ENCODE results near the gene ADAP1. TPM values are rescaled to one million over a fixed set of nuclear protein-coding genes. Genes with fewer than 3 reads are reported as not detected.

The ADAP1 gene
- total RNA-seq, 4 donors from 2014 or later, result 84.9 to 360 (median 169) TPM

DNA sequence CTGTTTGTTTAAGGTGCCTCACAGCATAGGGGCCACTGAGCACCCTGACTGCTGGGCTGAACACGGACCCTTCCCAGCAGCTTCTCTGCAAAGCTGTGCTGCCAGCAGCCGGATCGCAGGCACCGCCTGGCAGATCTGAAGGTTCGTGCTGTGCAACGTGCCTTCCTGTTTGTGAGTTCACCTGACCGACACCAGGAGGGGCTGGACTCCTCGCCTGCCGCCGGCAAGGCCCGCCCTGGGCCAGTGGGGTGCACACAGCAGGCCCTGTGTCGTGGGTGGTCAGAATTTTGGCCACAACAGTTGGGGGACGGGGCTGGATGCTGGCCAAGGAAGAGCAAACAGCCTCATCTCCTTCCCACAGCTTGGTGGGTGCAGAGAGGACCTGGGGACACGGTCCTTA is 41.1 kb upstream of the ADAP1 start:
- no peak for TF ChIP-seq POLR2A (IDR thresholded peaks at IDR 0.05)
- no peak for TF ChIP-seq POLR2AphosphoS5 (IDR thresholded peaks at IDR 0.05)
- no peak for TF ChIP-seq EP300 (IDR thresholded peaks at IDR 0.05; ENCODE audit: low read depth)
- TF ChIP-seq, protein P1, sequence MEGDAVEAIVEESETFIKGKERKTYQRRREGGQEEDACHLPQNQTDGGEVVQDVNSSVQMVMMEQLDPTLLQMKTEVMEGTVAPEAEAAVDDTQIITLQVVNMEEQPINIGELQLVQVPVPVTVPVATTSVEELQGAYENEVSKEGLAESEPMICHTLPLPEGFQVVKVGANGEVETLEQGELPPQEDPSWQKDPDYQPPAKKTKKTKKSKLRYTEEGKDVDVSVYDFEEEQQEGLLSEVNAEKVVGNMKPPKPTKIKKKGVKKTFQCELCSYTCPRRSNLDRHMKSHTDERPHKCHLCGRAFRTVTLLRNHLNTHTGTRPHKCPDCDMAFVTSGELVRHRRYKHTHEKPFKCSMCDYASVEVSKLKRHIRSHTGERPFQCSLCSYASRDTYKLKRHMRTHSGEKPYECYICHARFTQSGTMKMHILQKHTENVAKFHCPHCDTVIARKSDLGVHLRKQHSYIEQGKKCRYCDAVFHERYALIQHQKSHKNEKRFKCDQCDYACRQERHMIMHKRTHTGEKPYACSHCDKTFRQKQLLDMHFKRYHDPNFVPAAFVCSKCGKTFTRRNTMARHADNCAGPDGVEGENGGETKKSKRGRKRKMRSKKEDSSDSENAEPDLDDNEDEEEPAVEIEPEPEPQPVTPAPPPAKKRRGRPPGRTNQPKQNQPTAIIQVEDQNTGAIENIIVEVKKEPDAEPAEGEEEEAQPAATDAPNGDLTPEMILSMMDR (IDR thresholded peaks at IDR 0.05), result no peak
- H3K27ac ChIP-seq, result no peak overlapping the region
- no peak overlapping the region for H3K4me3 ChIP-seq
- in situ Hi-C loops (cut with MboI; ENCODE audit: low pct_ligation_motif_present in 1 of 4, low pct_unique_long_range_greater_than_20kb in 1 of 4, low sequenced_read_pairs in 3 of 4), result loop anchor here (10.0 to 25.0 kb wide), 4 partner anchors 69 to 169 kb away; partner anchors contain the start of gene ZFAND2A (in 3 of the 4)
- no peaks in the 10 kb centered on the region for H3K9me3 ChIP-seq
- H3K4me1 ChIP-seq, result peaks cover 0 to 22% (median 7%) of the 10 kb centered on the region in 4 donors
- intact Hi-C loops (cut with DNase I; ENCODE audit: low total_unique reads), result loop anchor here (10.0 kb wide), 1 partner anchor 169 kb away; the partner anchor contains the start of gene ZFAND2A
- no peak for DNase-seq
- WGBS, 2 donors (ENCODE audit: low coverage in 1 of 2), result 88% methylated on average over 13 of the region's 14 CpGs; no CpG with 5 or more reads in 1 of the 2 donors
- no peaks in the 10 kb centered on the region for H3K27me3 ChIP-seq
- no peaks in the 10 kb centered on the region for H3K36me3 ChIP-seq

DNA sequence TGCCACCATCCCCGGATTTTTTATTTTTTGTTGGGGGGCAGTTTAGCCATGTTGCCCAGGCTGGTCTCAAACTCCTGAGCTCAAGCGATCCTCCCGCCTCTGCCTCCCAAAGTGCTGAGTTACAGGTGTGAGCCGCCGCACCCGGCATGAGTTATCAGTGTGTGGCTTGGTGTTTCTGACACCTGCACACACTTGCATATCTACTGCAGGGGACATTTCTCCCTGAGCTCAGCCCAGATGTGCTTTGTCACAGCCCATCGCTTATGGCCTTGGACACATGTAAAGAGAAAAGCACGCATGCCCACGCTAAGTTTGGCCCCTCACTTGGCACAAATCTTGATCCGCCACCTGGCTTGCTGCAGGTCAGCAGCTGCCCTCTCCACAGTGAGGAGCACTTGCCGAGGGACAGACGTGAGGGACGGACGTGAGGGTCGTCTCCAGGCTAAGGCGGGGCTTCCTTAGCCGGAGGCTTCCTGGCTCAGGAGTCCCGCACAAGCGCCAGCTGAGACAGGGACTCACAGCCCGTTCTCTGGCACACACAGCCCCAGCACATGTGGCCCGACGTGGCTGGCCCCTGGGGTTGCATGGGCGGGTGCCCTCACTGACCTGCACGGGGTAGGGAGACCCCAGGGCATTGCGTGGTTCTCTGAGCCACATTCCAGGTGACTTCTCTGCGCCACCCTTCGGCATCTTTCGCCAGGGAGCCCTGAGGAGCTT is 40.3 kb upstream of the ADAP1 start:
- WGBS, 2 donors (ENCODE audit: low coverage in 1 of 2), result 72 to 85% methylated on average over 3 to 28 of the region's 28 CpGs
- in situ Hi-C loops (cut with MboI; ENCODE audit: low pct_ligation_motif_present in 1 of 4, low pct_unique_long_range_greater_than_20kb in 1 of 4, low sequenced_read_pairs in 3 of 4) (loop anchor here (5.0 to 25.0 kb wide), 5 partner anchors 68 to 170 kb away; partner anchors contain the start of gene ZFAND2A (in 3 of the 4)), intact Hi-C loops (cut with DNase I; ENCODE audit: low total_unique reads) (loop anchor here (10.0 kb wide), 1 partner anchor 170 kb away; the partner anchor contains the start of gene ZFAND2A)
- H3K27ac ChIP-seq, result no peak overlapping the region
- H3K36me3 ChIP-seq, result no peaks in the 10 kb centered on the region
- TF ChIP-seq POLR2A (IDR thresholded peaks at IDR 0.05), result no peak
- no peak for TF ChIP-seq POLR2AphosphoS5 (IDR thresholded peaks at IDR 0.05)
- no peak for TF ChIP-seq EP300 (IDR thresholded peaks at IDR 0.05; ENCODE audit: low read depth)
- TF ChIP-seq, protein P1 (IDR thresholded peaks at IDR 0.05), result no peak
- H3K4me3 ChIP-seq, result no peak overlapping the region
- H3K27me3 ChIP-seq, result no peaks in the 10 kb centered on the region
- no peaks in the 10 kb centered on the region for H3K9me3 ChIP-seq
- DNase-seq, result no peak
- peaks cover 0 to 22% (median 7%) of the 10 kb centered on the region in 4 donors for H3K4me1 ChIP-seq

DNA sequence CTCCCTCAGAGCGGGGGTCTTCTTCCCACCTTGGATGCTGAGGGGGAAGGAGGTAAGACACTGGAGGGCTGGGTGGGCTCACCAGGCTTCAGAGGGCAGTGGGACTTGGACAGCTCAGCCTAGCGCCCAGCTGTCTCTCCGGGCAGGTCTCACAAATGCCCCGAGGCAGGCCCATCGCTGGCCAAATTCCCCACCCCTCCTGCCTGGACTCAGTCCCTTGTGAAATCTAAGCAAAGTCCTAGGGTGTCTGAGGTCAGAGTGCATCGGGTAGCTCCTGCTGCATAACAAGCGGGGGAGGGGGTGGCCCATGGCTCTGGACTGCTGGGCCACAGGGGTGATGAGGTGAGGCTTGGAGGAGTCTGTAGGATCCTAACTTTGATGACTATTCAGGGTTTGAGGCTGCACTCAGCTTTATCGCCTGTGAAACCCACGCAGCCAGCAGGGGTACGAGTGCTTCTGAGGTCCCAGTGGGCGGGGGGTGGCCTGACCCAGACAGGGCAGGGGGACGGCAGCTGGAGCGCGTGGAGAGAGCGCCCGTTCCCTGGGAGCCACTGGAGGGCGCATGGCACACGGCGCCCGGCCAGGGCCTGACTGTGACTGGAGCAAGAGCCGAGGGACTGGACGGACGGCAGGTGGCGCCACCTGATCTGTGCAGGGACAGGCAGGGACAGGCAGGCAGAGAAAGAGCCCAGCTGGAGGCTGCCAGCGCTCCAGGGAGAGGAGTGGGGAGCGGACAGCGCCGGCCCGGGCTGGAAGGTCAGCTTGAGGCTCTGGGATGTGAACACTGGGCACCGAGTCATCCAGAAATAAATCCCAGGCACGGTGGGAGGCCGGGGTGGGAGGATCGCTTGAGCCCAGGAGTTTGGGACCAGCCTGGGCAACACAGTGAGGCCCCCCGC is 38.5 kb upstream of the ADAP1 start:
- peaks cover 7 to 30% (median 13%) of the 10 kb centered on the region in 4 donors for H3K4me1 ChIP-seq
- no peak overlapping the region for H3K27ac ChIP-seq
- no peaks in the 10 kb centered on the region for H3K9me3 ChIP-seq
- peak in 2 of 3 donors; percentile 46 to 59 for TF ChIP-seq POLR2AphosphoS5 (IDR thresholded peaks at IDR 0.05)
- TF ChIP-seq, protein P1 (IDR thresholded peaks at IDR 0.05), result peak; percentile 99 to 100 (median 100)
- no peak for TF ChIP-seq EP300 (IDR thresholded peaks at IDR 0.05; ENCODE audit: low read depth)
- no peak for TF ChIP-seq POLR2A (IDR thresholded peaks at IDR 0.05)
- H3K4me3 ChIP-seq, result no peak overlapping the region
- in situ Hi-C loops (cut with MboI; ENCODE audit: low pct_ligation_motif_present in 1 of 4, low pct_unique_long_range_greater_than_20kb in 1 of 4, low sequenced_read_pairs in 3 of 4) (loop anchor here (5.0 to 25.0 kb wide), 5 partner anchors 69 to 172 kb away; partner anchors contain the start of gene ZFAND2A (in 3 of the 4)), intact Hi-C loops (cut with DNase I; ENCODE audit: low total_unique reads) (loop anchor here (1.0 to 10.0 kb wide), 2 partner anchors 72 to 172 kb away; partner anchors contain the start of gene ZFAND2A)
- H3K36me3 ChIP-seq, result no peaks in the 10 kb centered on the region
- peaks cover 12% of the 10 kb centered on the region for H3K27me3 ChIP-seq
- peak; percentile 98 for DNase-seq
- WGBS, 2 donors (ENCODE audit: low coverage in 1 of 2), result 3 to 21% methylated on average over 5 to 26 of the region's 34 CpGs

All from transverse colon (tissue), 4 donors.